Measurements from ENCODE around the gene CCDC138.

Gene CCDC138

DNA sequence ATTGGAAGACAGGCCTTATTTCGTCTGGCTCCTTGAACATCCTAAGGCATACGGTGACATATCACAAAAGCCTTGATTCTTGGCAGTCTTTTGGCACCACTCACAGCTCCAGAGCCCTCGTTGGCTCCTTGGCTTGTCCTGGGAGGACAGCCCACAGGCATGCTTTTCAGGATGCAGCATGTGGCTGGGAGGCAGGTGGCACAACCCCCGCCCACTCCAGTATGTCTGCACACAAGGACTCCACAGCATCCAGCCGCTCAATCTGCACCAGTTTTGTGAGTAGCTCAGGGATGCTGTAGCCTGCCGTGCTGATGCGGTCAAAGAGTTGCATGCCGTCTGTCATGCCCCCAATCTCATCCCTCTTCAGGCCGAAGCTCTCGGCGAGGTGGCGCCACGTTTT lies 110.2 kb downstream of the CCDC138 start:
- DNase-seq: no peak

DNA sequence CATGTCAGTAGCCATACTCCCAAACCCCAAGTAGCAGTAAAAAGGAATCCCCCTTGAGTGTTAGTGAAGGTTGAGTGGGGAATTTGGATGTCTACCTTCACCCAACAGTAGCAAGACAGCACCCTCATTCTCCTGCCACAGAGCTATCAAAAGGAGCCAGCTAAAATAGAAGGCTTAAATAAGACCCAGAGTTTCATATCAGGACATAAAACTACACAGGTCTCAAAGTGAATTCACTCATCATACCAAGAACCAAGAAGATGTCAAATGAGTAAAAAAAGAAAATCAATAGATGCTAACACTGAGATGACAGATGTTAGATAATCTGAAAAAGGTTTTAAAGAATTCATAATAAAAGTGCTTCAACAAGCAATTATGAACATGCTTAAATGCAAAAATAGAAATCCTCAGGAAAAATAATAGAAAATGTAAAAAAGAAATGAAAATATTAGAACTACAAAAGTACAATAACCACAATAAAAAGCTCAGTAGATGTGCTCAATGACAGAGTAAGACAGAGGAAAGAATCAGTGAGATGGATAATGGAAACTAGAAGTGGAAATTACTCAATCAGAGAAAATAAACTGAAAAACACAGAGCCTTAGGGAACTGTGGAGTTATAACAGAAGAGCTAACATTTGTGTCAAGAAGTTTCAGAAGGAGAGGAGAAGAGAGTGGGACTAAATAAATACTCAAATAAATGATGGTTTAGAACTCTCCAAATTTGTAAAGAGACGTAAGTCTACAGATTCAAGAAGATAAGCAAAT lies 111.9 kb downstream of the CCDC138 start:
- no peak for DNase-seq

DNA sequence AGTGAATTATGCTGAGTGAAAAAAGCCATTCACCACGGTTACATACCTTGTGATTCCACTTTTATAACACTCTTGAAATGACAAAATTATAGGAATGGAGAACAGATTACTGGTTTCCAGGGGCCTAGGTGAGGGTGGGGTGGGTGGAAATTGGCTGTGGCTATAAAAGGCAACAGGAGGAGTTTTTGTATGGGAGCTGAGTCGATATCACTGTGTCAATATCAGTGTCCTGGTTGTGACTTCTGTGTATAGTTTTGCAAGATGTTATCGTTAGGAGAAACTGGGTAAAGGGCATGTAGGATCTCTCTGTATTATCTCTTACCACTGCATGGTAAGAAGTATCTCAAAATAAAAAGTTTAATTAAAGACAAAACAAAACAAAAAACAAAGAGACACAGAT lies 118.1 kb downstream of the CCDC138 start:
- no peak for DNase-seq

DNA sequence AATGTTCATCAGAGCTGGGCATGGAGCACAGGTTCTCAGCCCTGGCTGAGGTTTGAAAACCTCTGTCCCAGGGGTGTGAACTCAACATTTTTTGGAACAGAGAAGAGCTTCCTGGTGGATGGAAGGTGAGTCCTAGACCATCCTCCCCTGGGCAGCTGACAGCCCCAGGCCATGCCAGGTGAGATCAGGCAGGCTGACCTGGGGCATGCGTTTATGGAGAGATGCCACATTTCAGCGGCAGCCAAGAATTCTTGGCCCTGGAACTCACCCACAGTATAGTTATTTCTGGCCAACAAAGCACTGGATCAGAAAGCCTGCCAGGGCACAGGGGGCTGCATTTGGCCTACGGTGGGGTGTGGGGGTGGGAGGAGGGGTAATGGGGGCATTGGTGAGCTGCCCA lies 118.6 kb downstream of the CCDC138 start:
- DNase-seq: no peak

DNA sequence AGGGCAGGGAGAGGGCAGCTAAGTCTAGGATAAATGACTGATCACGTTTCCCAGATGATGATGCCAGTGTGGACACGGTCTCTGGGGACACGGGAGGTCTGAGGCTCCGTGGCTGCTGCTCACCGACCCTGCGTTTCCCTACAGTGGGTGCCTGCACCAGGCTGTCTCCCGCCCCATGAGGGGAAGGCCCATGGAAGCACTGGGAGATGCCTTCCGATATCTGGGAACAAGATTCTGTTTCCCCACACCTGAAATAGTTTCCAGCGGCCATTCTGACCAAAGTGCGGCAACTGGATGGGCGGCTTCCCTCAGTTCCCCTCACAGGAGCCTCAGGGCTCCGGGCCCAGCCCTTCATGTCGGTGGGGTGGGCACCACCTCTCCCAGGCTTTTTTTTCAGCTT lies 119.3 kb downstream of the CCDC138 start:
- no peak for DNase-seq

DNA sequence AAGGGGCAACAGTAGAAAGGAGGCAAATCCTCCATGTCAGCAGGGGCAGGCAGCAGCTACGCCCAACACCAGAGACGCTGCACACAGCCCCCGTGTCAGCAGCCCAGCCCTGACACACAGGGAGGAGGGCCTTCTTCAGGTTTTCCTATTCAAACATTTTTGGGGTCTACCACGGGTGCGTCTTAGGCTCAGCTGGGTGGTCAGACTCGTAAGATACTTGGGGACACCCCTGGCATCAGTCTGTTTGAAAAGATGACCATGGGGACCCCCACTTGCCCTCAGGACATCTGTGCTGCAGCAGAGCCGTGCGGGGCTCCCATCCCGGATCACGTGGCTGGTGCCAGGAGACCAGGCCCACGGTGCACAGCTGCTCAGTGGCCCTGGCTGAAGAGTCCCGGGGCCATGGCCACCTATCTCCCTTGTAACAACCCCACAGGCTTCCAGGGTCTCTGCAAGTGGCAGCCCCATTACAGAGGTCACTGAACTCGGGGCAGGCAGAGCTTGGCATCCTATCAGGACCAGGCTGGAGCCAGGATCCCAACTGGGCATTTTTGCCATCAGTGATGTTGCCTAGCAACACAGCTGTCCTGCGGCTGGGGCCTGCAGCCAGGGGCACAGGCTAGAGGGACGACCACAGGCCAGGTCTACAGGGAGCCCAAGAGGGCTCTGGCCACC lies 120.0 kb downstream of the CCDC138 start:
- no peak for DNase-seq

DNA sequence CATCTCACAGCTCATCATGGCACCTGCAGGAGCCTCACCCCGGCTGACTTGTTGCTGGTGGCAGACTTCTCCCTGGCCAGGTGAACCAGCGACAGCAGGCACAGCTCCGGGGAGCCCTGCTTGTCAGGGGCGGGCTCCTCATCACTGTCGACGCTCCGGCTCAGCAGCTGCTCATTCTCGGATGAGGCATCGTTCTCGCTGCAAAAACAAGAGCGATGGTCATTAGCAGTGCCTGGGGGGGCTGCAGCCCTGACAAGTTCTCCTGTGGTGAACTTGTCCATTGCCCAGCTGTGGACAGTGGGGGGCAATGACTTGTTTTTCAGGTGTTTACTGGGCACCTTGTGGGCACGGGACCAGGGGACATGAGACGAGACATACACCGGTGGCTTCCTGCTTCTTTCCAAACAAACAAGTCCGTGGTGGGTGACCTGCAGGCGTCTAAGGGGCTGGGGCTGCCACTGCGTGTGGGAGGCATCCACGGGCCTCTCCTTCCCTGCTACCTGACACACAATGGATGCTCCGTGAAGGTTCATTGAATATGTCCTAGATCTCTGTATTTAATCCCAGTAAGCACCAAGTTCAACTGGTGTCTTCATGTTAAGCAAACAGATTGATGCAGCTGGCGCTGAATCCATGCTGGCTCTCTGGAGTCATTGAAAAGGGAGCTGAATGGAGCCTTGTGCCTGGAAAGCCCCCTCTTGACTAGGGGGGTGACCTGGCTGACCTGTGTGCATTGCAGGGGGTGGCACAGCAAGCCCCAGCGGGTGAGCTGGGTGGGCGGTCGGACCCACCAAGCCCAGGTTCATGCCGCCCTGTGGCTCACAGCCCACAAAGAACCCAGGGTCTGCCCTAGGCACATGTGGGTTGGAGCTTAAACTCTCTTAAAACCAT lies 121.5 kb downstream of the CCDC138 start:
- no peak for DNase-seq

DNA sequence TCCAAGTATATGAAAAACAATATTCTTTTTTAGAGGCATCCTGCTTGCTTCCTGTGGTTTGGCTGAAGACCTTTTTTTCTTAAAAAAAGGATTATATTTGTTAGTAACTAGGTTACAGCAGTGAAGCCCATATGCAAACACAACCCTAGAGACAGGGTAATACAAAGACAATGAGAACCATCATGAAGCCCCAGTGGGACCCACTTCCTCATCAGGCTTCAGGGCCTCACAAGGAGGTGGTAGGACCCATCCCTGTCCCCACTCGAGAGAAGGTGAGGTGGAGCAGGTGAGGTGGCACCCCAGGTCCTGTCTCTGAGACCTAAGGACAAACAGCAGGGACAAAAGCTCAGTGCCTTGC lies 122.1 kb downstream of the CCDC138 start:
- no peak for DNase-seq

DNA sequence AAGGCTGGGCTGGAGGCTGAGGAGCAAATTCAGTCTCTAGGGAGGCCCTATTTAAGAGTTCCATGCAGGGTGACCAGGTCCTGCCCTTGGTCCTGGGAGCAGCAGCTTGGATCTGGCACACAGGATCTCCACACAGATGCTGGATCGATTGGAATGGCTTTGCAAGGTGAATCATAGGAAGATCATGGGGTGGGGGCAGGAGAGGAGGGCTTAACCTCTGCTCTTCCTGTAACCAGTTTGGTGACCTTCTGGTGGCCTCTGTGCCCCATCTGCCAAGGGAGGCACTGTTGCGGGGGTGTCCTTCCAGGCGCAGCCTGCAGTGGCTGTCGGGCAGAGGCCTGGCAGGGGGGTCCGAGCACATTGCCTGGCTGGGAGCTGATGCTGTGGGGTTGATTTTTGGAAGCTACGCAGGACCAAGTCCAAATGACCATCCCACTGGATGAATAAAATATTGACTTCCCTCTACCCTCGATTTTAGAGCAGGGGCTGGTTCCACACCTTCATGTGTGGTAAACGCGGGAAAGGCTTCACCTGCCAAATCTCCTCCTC lies 122.8 kb downstream of the CCDC138 start:
- no peak for DNase-seq

DNA sequence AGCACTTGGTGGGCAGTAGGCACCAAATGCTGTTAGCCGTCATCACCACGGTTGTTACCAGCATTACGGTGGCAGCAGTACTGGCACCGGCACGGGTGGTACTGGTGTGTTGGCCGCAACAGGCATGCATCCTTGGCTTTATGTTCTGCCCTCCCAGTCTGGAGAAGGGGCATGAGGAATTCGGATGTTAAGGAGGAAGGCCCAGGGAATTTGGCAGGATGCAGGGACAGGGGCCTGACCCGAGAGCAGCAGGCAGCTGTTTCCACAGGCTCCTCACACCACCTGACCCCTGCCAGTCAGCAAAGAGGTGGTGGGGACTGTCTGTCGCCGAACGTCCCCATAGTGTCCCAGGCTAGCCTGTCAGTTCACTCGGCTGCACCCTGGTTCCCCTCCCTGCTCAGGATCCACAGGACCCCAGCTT lies 123.5 kb downstream of the CCDC138 start:
- no peak for DNase-seq

DNA sequence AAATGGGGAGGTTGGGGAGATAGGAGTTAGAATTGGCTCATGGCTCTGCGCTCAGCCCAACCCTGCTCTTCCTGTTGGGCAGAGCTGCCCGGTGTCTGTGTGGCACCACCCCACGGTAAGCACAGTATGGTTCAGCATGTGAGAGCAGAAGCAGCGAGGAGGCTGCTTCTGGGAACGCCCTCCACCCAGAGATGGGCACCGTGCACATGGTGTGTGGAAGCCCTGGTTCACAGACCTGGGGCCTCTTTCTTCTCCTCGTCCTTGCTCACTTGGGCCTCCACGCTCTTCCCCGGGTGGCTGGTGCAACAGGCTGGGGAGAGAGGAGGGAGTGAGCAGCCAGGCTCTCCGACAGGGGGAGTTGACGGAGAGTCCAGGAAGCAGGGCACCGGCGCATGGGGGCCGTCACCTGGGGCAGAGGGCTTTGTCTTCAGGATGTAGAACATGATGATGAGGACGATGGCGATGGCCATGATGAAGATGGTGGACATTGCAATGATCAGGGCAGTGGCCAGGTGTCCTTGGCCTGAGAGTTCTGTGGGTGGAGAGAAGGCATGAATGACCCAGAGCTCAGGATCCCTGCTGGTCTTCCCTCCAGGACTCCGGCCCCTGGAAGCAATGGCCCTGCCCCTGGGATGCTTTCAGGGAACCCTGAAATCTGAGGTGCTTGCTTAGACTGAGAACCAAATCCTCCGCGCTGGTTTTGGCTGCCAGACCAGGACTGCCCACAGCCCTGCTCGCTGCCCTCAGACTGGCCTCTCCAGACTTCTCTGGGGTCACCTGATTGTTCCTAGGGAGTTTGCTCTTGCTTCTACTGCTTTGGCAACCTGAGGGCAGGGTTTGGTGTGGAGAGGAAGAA lies 124.2 kb downstream of the CCDC138 start:
- DNase-seq: no peak

DNA sequence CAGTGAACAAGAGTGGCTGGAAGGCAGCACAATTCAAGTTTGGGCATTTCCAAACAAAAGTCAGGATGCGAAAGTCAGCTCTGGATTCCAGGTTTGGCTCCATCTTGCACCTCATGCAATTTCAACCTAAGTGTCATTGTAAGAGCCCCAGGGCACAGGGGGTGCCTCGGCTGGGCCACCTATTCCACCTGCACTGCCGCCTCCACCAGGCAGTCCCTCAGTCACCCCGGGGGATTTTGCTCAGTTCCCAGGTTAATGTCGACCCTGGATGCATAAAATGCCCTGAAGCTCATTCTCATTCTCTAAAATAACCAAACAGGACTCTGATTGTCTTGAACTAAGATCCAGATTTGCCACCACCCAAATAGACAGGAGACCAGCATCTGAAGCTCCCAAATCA lies 124.8 kb downstream of the CCDC138 start:
- no peak for DNase-seq

DNA sequence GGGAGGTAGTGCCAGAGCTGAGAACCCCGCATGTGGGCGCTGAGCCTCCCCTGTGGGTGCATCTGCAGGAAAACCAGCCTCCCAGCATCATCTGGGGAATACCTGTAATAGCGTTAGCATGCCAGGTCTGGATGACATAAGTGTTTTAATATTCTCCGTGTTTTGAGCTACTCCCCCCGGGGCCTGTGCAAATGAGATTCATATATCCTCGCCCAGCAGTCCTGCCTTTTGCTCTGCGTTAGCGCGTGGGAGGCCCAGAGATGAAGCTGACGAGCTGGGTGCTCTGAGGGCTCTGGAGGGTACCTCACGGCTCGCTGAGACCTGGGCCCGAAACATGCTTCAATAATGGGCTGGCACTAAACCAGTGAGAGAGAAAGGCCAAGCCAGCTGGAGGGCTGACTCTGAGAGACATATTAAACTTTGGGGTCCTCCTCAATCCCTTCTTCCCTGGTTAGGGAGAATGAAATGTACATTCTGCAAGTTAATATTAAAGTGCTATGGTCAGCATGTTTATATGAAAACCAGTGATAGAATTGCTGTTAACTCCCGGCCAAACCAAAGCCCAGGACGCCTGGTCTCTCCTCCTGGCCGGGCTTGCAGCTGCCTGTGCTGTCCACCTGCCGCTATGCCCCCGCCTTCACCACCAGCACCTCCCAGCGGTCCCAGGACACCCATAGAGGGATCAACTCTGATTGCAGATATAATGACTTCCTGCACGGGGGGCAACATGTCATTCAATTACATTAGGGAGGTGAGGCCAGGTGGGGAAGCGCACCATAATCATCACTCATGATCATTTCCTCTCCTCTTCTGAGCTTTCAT lies 125.4 kb downstream of the CCDC138 start:
- no peak for DNase-seq

DNA sequence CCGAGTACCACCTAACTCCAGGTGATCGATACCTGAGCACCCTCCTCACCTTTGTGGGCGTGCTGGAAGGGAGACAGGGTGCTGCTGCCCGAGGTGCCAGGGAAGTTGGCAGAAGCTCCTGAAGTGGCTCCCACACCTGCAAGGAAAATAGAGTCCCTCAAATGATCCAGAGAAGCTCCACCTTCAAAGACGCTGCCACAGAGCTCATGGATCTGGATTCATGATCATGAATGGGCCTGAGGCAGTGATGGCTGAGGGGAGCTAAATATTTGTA lies 126.0 kb downstream of the CCDC138 start:
- no peak for DNase-seq

DNA sequence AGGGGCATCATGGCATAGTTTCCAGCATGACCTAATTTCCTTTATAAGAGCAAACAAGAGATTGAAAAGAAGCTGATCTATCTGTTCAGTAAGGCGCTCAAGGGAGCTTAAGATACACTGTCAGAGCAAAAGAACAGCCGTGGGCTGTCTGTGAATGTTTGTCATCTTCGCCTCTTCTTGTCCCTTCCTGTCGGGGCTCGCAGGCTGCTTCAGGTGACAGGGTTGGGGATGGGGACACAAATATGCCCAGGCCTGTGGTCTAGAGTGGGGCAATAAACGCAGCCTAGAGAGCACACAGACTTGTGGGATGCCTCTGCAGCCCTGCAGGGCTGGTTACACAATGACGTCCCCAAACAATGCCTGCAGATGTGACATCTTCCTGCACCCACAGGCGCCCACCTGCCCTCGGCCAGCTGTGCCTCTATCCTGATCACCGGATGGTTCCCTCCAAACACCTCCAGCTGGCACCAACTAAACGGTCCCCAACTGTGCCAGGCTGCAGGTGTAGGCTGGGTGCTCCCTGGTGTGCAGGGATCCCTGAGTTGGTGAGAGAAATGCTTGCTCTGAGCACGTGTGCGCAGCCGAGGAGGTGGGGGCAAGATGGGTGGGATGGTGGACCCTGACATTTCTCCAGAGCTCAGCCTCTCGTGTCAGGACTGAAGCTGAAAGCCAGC lies 129.7 kb downstream of the CCDC138 start:
- no peak for DNase-seq

DNA sequence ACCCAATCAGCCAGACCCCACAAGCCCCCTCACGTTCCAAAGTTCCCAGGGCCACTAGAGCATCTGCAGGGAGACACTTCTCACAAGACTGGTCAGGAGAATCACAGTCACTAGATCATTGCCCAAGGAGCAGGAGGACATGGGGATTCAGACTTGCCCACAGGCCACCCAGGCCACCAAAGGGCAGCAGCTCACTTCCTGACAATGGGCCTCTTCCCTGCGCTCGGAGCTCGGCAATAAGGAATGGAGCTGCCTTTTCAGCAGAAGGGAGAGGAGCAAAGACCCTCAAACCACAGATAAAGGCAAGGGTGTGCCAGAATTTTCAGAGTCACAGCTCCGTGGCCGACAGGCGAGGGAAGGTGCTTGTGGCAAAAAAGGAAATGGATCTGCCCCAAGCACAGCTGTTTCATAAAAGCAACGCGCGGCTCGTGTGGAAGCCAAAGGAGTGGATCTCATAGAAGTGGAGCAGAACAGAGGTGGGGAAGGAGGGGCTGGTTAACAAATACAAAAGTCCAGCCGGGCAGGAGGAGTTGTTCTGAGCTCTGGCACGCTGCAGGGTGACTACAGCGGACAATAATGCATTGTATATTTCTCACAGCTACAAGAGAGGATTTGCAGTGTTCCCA lies 130.3 kb downstream of the CCDC138 start:
- DNase-seq: no peak

DNA sequence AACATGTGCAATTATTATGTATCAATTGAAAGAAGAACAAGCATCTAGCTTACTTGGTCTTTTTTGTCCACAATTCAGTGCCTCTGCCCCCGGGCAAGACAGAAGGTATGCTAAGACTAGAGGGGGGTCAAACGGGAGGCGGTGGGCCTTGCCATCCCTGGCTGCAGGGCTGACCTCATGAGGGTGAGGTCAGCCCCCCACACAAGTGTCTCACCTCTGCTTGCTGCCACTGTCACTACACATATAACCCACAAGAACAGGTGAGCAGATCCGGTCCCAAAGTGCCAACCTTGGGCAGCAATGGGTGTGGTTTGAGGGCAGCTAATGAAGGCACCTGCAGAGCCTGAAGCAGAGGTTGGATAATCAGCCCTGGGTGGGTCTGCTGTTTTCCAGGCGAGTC lies 131.0 kb downstream of the CCDC138 start:
- no peak for DNase-seq

DNA sequence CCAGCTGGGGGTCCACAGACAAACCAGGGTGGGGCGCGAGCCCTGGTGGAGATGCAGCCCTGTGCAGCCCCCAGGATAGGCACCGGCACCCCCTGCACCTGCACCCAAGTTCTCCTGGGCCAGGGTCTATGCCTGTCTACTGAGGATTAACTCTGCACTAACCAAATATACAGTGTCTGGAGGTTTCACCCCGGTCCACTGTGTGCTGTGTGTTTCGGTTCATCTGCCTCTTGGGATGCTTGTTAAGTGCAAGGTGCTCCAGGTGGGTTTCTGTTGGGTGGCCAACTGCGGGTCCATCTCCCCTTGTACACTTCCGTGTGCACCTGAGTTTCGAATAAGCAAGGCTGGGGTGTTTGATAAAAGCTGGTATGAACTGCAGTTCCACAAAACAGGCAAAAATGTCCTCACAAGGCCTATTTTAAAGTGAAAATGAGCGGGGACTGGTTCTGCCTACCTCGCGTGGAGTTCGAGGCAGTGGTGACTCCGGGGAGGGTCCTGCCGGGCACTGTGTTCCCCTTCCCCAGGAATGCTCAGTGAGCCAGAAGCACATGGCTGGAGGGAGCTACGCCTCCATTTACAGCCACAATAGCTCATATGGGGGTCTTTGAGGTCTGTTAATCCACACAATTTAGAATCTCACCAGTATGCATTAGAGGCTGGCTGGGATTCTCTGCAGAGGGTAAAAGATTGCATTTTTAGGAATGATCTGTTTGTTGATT lies 131.7 kb downstream of the CCDC138 start:
- DNase-seq: no peak

DNA sequence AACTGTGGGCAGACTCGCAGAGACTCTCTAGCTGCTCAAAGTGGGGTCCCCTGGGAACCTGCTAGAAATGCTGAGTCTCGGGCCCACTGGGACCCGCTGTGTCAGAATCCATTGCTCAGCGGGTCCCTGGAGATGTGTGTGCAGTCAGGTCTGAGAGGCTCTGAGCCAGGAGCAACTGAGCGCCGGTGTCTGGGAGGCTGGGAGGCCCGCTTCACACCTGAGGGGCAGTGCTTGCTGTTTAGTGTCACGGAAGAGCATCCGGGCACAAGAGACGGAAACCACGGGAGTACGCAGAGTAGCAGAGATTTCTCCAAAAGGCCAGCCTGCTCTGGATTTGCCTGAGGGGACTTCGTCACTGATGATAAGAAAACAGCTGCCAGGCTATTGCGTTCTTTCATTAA lies 132.4 kb downstream of the CCDC138 start:
- DNase-seq: no peak

Data from suppressor macrophage treated with lipopolysaccharide for 4 hours (primary cell).